C4-2B (cell line): ENCODE measurements around the gene TSPAN14.

ENCODE experiments used
- H3K27ac ChIP-seq: fragments of 450-650 bp; 2 replicates; pipeline ENCODE4 v1.5.1; 2017
- CTCF ChIP-seq: fragments of 450-650 bp; conservative IDR thresholded peaks from 2 replicates; pipeline ENCODE4 v1.5.1; 2017; ENCODE audit warnings: mild to moderate bottlenecking
- ZFX ChIP-seq: fragments of 450-650 bp; IDR thresholded peaks from 2 replicates; pipeline ENCODE4 v1.6.1; 2017

Gene TSPAN14

GRCh38 chr10:80581469-80581835 is 127.3 kb downstream of the TSPAN14 start:
- no peak overlapping the region for H3K27ac ChIP-seq
- TF ChIP-seq CTCF (no peak), ZFX (no peak)

GRCh38 chr10:80582286-80582960 is 128.3 kb downstream of the TSPAN14 start:
- H3K27ac ChIP-seq, result no peak overlapping the region
- TF ChIP-seq CTCF, result no peak
- no peak for TF ChIP-seq ZFX
